ENCODE data around the gene PCDHGA7.
A peak's percentile ranks its signal among the peaks of the same experiment; 100 is the strongest.
"Not testable (repeated sequence)": the region's sequence is repeated elsewhere in the genome, so short reads cannot be mapped to it uniquely, and the experiment has no call there.

The PCDHGA7 gene

GRCh38 chr5:141430332-141431113 lies 48.0 kb downstream of the PCDHGA7 start, which contains the start of gene PCDHGA12:
Gene PCDHGA12 (plus strand): TSS chr5:141430507. CDS start chr5:141430760, 253 bp downstream.
- peak; percentile 91 for DNase-seq

- peak; percentile 49 for DNase-seq
These were observed 48.7 kb downstream of the PCDHGA7 start for GRCh38 chr5:141431286-141431685.

GRCh38 chr5:141432308-141432707 lies 49.8 kb downstream of the PCDHGA7 start:
- not testable (repeated sequence) for DNase-seq

- not testable (repeated sequence) for DNase-seq
These were observed 50.2 kb downstream of the PCDHGA7 start for GRCh38 chr5:141432726-141433125.

- DNase-seq = peak; percentile 59
These were observed 51.5 kb downstream of the PCDHGA7 start for GRCh38 chr5:141434006-141434405.
